NCI-H345 treated with DMSO at 0.1 percent for 48 hours (cell line): Measurements from ENCODE around the gene TELO2.

Experiments used
- DNase-seq: peaks from one replicate; lab custom pipeline; 2025; ENCODE audit not compliant: unreplicated experiment; lab: John Stamatoyannopoulos, UW

The TELO2 gene

DNA sequence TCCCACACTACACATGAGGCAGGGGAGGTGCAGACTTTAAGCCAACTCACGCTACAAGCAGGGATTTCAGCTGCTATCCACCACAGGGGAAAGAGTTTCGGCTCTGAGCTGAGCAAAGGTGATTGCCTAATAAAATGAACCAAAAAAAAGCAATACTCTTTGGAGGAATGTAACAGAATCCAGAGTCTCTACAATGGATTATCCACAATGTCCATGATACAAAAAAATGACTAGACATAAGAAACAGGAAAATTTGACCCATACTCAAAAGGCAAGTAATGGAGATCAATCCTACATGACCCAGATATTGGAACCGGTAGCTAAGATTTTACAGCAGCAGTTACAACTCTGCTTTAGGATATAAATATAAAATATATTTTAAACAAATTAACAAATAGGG is 21.3 kb downstream of the TELO2 start:
- DNase-seq = no peak

DNA sequence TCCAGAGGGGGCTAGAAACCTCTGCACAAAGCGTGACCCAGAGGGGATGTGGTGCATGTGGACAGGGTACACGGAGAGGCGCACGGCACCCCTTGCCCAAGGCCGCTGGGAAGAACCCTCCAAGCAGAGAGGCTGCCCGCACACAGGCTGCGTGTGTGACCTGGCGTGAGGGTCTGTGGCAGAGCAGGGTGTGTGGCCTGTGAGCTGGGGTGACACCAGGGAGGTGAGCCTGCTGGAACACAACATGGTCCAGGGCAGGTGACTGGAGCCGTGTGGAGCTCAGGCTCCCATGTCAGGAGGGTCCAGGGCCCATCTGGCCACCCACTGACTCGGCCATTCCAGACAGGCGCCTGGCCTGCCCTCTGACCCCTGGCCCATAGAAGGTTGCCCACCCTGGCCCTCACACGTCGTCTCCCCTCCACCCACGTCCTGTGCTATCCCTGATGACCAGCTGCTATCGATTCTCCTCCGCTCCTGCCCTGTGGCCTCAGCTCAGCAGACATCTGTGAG is 25.5 kb downstream of the TELO2 start:
- no peak for DNase-seq

- DNase-seq = no peak
These were observed 26.7 kb downstream of the TELO2 start for GRCh38 chr16:1519831-1520230.

DNA sequence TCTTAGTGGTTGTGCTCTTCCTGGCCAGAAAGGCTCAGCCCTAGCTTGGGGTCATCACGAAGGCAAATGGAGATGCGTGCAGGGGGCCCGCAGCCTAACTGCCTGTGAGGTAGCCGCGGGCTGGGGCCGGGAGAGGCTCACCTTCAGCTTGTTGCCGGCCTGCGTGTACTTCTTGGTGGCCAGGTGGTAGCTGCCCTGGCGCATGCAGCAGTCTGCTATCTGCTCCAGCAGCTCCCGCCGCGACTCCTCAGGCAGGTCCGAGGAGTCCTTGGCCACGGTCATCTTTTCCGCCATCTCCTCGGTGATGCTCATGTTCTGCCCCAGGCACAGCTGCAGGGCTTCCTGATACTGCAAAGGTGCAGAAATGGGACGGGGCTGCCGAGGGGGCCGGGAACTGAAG is 27.3 kb downstream of the TELO2 start:
- no peak for DNase-seq

GRCh38 chr16:1523581-1524245 is 30.6 kb downstream of the TELO2 start:
- no peak for DNase-seq

DNA sequence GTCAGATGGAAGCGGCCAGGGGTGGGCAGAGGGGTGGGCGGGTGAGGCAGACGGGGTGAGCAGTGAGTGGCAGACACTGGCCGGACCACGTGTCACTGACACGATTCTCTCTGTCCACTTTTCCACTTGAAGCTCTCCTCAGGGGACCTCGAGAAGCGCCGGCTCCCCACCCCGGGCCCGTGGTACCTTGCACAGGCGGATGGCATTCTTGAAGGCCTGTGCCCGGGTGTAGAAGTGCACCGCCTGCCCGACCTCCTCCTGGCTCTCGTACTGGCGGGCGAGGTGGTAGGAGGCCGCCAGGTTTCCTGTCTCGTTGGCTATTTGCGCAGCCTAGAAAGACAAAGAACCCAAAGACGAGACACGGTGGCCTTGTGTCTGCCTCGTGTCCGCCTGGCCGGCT is 31.2 kb downstream of the TELO2 start:
- no peak for DNase-seq

DNA sequence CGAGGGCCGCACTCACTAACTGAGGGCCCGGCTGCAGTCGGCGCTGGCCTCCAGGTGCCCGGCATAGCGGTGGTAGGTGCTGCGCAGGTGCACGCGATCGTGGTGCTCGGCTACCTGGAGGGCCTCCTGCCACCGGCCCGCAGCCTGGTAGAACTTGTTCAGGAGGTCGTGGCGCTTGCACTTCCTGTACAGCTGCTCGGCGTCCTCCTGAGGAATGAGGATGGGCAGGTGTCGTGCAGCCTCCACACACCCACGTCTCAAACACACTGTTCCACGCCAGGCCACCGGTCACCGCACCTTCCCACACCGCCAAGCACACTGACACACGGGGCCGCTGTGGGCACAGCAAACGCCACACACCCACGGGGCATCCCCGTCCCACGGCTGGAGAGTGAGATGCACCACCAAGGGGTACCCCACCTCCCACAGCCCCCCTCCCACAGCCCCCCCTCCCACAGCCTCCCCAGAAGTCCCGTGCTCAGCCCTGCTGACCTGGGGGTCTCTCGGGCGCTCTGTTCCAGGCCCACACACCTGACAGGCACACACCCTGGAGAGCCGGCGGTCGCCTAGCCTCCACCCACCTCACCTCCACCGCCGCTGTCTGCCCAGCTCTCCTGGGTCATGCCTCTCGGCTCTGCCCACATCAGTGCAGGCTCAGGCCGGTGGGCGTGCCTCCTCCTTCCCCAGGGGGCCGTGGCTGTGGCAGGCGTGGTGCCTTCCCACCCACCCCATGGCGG is 32.9 kb downstream of the TELO2 start:
- no peak for DNase-seq

DNA sequence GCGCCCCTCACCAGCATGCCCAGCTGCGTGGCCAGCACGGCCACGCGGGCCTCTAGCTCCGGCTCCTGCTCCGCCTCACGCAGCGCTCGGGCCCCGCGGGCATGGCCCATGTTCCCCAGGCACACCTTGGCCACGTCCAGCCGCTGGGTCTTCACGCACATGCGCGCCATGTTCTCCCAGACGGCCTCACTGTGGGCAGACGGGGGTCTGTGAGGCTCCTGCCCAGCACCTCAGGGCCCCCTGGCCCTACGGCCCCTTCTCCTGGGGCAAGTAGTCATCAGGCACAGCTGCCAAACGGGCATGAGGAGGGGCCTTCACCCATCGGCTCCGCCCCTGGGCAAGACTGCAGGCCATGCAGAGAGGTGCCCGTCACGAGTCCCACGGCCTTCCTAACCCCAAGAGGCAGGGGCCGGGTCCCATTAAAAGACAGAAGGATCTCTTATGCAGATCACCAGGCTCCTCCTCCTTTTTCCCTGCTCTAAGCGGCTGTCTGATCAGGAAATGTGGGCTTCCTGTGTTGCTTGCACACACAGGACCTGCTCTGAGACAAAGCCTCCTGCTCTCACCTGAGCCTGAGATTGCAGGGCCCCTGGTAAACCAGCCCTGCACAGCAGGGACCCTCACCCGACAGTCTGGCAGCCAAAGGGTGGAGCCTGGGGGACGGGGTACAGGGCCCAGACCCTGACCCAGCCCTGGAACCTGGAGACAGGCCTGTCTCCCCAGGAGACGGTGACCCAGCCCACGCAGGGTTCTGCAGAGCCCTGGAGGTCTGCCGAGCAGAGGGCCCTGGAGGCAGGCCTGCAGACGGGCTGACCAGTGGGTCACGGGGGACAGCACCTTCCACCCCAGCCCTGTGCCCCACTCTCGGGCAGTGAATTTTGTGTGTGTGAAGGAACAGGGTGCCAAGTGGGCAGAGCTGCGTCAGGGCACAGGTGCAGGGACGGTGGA is 33.7 kb downstream of the TELO2 start:
- DNase-seq = no peak

GRCh38 chr16:1527836-1528811 is 35.0 kb downstream of the TELO2 start:
- DNase-seq = no peak

DNA sequence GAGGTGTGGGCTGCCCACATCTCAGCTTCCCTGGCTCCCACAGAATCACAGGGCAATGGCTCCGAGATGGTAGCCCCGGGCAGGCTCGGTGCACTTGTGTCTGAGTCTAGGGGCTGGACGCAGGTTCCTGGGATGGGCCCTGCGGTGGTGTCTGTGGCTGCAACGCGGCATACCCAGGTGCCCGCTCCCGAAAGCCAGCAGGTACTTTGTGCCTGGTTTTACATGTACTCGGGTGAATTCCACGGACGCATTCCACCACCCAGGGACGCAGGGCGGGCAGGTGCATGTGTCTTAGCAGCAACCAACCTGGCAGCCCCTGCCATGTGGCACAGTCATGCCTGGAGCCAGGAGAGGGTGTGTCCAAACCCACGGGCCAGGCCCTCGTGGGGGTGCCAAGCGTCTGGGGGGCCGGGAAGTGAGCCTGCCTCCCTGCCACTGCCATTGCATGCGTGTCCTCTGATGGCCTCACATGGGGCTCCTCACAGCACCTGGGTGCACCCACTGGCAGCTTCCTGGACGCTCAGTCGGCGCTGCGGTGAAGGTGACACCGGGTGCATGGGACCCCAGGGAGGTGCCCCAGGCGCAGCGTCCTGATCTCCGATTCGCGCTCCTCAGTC is 35.9 kb downstream of the TELO2 start:
- no peak for DNase-seq

- DNase-seq = no peak
These were observed 37.3 kb downstream of the TELO2 start for GRCh38 chr16:1530349-1530882.

GRCh38 chr16:1530883-1531637 is 37.9 kb downstream of the TELO2 start:
- no peak for DNase-seq

- DNase-seq = no peak
These were observed 38.4 kb downstream of the TELO2 start for GRCh38 chr16:1531638-1531910.

DNA sequence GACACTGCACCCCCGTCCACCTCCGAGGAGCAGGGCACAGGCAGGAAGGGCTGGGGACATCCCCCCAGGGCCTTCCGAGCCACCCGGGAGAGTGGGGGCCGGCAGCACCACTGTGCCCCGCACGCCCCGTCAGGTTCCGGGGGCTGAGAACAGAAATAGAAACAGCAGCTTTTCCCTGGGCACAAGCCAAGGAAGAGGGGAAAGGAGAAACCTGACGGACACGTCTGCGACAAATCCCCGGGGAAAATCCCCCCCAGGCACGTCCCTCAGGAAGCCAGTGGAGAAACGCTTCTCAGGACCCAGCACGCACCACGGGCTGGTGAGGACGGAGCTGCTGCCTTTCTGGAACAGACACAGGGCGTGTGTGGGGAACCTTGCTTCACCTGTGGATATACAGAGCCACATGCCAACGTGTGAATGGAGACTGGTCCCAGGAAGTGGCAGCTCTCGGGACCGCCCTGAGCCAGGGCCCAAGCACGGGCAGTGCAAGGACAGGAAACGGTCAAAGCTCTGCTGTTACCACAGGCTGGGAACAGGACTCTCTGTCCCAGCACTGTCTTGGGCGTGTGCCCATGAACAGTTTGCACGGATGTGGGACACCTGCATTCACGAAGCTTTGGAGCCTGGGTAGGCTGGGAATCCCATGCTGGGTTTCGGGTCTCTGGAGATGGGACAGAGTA is 39.1 kb downstream of the TELO2 start:
- no peak for DNase-seq

GRCh38 chr16:1532771-1533170 is 39.6 kb downstream of the TELO2 start:
- DNase-seq = no peak

- no peak for DNase-seq
These were observed 40.3 kb downstream of the TELO2 start, which contains the start of gene TMEM204 for GRCh38 chr16:1533443-1533951. TSS of gene TMEM204 (plus strand) at chr16:1533666. CDS start at chr16:1534276, 610 bp downstream.

- DNase-seq = no peak
These were observed 41.2 kb downstream of the TELO2 start for GRCh38 chr16:1534021-1535020.
